Naive B cell (primary cell): ENCODE results near the gene DUSP23. TPM values are rescaled to one million over a fixed set of nuclear protein-coding genes. Genes with fewer than 3 reads are reported as not detected.

Experiments
- ATAC-seq, 2 donors: fragments of 150-1000 bp; cut with Tn5 transposase; 2 replicates each; pipeline ENCODE4 v1.10.0; 2021; ENCODE audit warnings: low read depth in 2 of 2, mild to moderate bottlenecking in 2 of 2, moderate library complexity in 2 of 2
- DNase-seq: peaks from one replicate; pipeline ENCODE4 v3.0.0; 2022
- H3K27ac Mint-ChIP-seq, 6 donors: one replicate each; pipeline ENCODE4 v1.8.0; 2020 to 2022; ENCODE audit warnings: mild to moderate bottlenecking in 6 of 6, mixed read lengths in 6 of 6, moderate library complexity in 5 of 6, inconsistent platforms in 2 of 6
- H3K27me3 Mint-ChIP-seq, 3 donors: one replicate each; pipeline ENCODE4 v1.8.0; 2021 to 2022; ENCODE audit warnings: mixed read lengths in 3 of 3, mild to moderate bottlenecking in 1 of 3
- H3K36me3 Mint-ChIP-seq, 2 donors: one replicate each; pipeline ENCODE4 v1.8.0; 2020 to 2022; ENCODE audit warnings: mixed read lengths in 2 of 2, inconsistent platforms in 1 of 2, mild to moderate bottlenecking in 1 of 2
- H3K4me1 Mint-ChIP-seq, 3 donors: one replicate each; pipeline ENCODE4 v1.8.0; 2020 to 2022; ENCODE audit warnings: mixed read lengths in 3 of 3, inconsistent platforms in 1 of 3, mild to moderate bottlenecking in 1 of 3, moderate library complexity in 1 of 3
- H3K4me3 Mint-ChIP-seq, 8 donors: one replicate each; pipeline ENCODE4 v1.8.0; 2020 to 2022; ENCODE audit warnings: mild to moderate bottlenecking in 8 of 8, mixed read lengths in 8 of 8, moderate library complexity in 8 of 8, inconsistent platforms in 2 of 8
- H3K9me3 Mint-ChIP-seq, 7 donors: one replicate each; pipeline ENCODE4 v1.8.0; 2020 to 2022; ENCODE audit warnings: mixed read lengths in 7 of 7, mild to moderate bottlenecking in 5 of 7, inconsistent platforms in 2 of 7, moderate library complexity in 1 of 7
- polyA plus RNA-seq, 6 donors: library from polyadenylated mRNA; unstranded; fragments of 300-500 nt; fragmentation: Illumina TruSeq; gene quantifications; one replicate each; pipeline ENCODE4 v1.2.3, GENCODE V29; 2021; ENCODE audit warnings: low read depth in 6 of 6

DUSP23 gene
- polyA plus RNA-seq, 6 donors from 2014 or later = 24.3 to 31.5 (median 28.7) TPM

GRCh38 chr1:159795534-159795933 lies 14.8 kb downstream of the DUSP23 start:
- no peak overlapping the region for H3K27ac Mint-ChIP-seq
- ATAC-seq = no peak
- no peaks in the 10 kb centered on the region for H3K9me3 Mint-ChIP-seq
- no peak for DNase-seq
- H3K4me3 Mint-ChIP-seq = no peak overlapping the region
- peaks cover 0 to 5% (median 0%) of the 10 kb centered on the region in 3 donors for H3K4me1 Mint-ChIP-seq
- no peaks in the 10 kb centered on the region for H3K36me3 Mint-ChIP-seq
- peaks cover 8 to 32% (median 16%) of the 10 kb centered on the region in 3 donors for H3K27me3 Mint-ChIP-seq

- peak overlapping the region in 1 of 6 donors; percentile 81 for H3K27ac Mint-ChIP-seq
- H3K27me3 Mint-ChIP-seq = peaks cover 28 to 46% (median 32%) of the 10 kb centered on the region in 3 donors
Measured at GRCh38 chr1:159798893-159799292, 18.1 kb downstream of the DUSP23 start.

GRCh38 chr1:159799446-159799985 lies 18.8 kb downstream of the DUSP23 start:
- Mint-ChIP-seq H3K36me3 (no peaks in the 10 kb centered on the region), H3K4me1 (peaks cover 0 to 5% (median 0%) of the 10 kb centered on the region in 3 donors), H3K9me3 (no peaks in the 10 kb centered on the region), H3K27me3 (peaks cover 34 to 49% (median 35%) of the 10 kb centered on the region in 3 donors), H3K4me3 (no peak overlapping the region), H3K27ac (no peak overlapping the region)
- DNase-seq = no peak
- ATAC-seq = no peak

More at GRCh38 chr1:159798893-159799292, 18.1 kb downstream of the DUSP23 start:
- no peaks in the 10 kb centered on the region for H3K36me3 Mint-ChIP-seq
- peaks cover 0 to 5% (median 0%) of the 10 kb centered on the region in 3 donors for H3K4me1 Mint-ChIP-seq
- peak; percentile 50 to 52 for ATAC-seq
- no peaks in the 10 kb centered on the region for H3K9me3 Mint-ChIP-seq
- peak; percentile 27 for DNase-seq
- no peak overlapping the region for H3K4me3 Mint-ChIP-seq

GRCh38 chr1:159800177-159800930 lies 19.6 kb downstream of the DUSP23 start:
- Mint-ChIP-seq H3K4me3 (no peak overlapping the region), H3K4me1 (peaks cover 0 to 5% (median 0%) of the 10 kb centered on the region in 3 donors), H3K27ac (peak overlapping the region in 1 of 6 donors; percentile 5), H3K27me3 (peaks cover 42 to 57% (median 44%) of the 10 kb centered on the region in 3 donors), H3K36me3 (no peaks in the 10 kb centered on the region), H3K9me3 (no peaks in the 10 kb centered on the region)
- no peak for DNase-seq
- peak in 1 of 2 donors; percentile 34 for ATAC-seq

GRCh38 chr1:159802111-159802510 lies 21.3 kb downstream of the DUSP23 start, which contains the start of gene FCRL6:
TSS of gene FCRL6 (plus strand) at chr1:159802360. CDS start at chr1:159802425, 65 bp downstream.
- H3K9me3 Mint-ChIP-seq = peaks cover 0 to 4% (median 0%) of the 10 kb centered on the region in 7 donors
- H3K27me3 Mint-ChIP-seq = peaks cover 56 to 67% (median 60%) of the 10 kb centered on the region in 3 donors
- no peak within 1 kb of the TSS for H3K27ac Mint-ChIP-seq
- no peaks in the 10 kb centered on the region for H3K36me3 Mint-ChIP-seq
- DNase-seq = no peak
- no peak for ATAC-seq
- H3K4me1 Mint-ChIP-seq = peaks cover 0 to 5% (median 0%) of the 10 kb centered on the region in 3 donors
- peak within 1 kb of the TSS in 1 of 8 donors; percentile 51 for H3K4me3 Mint-ChIP-seq

- Mint-ChIP-seq H3K36me3 (no peaks in the 10 kb centered on the region), H3K4me1 (peaks cover 0 to 5% (median 0%) of the 10 kb centered on the region in 3 donors), H3K4me3 (no peak overlapping the region), H3K27ac (no peak overlapping the region), H3K27me3 (peaks cover 63 to 70% (median 70%) of the 10 kb centered on the region in 3 donors), H3K9me3 (peaks cover 0 to 4% (median 0%) of the 10 kb centered on the region in 7 donors)
- no peak for DNase-seq
- peak; percentile 32 to 48 for ATAC-seq
Measured at GRCh38 chr1:159803956-159804689, 23.4 kb downstream of the DUSP23 start.

- H3K27ac Mint-ChIP-seq = no peak overlapping the region
- no peak overlapping the region for H3K4me3 Mint-ChIP-seq
- ATAC-seq (no peak), DNase-seq (no peak)
- H3K4me1 Mint-ChIP-seq = peaks cover 0 to 5% (median 0%) of the 10 kb centered on the region in 3 donors
- peaks cover 66 to 71% (median 70%) of the 10 kb centered on the region in 3 donors for H3K27me3 Mint-ChIP-seq
- H3K9me3 Mint-ChIP-seq = peaks cover 0 to 4% (median 0%) of the 10 kb centered on the region in 7 donors
- H3K36me3 Mint-ChIP-seq = no peaks in the 10 kb centered on the region
Measured at GRCh38 chr1:159804924-159805323, 24.2 kb downstream of the DUSP23 start.

GRCh38 chr1:159815926-159816325 lies 35.2 kb downstream of the DUSP23 start:
- Mint-ChIP-seq H3K4me1 (no peaks in the 10 kb centered on the region), H3K27ac (no peak overlapping the region), H3K4me3 (no peak overlapping the region), H3K9me3 (no peaks in the 10 kb centered on the region), H3K36me3 (no peaks in the 10 kb centered on the region), H3K27me3 (peaks cover 15 to 44% (median 27%) of the 10 kb centered on the region in 3 donors)
- DNase-seq = no peak
- ATAC-seq = no peak

- DNase-seq (no peak), ATAC-seq (no peak)
- Mint-ChIP-seq H3K27ac (peak overlapping the region in 1 of 6 donors; percentile 64), H3K9me3 (no peaks in the 10 kb centered on the region), H3K4me3 (peak overlapping the region in 1 of 8 donors; percentile 29), H3K36me3 (no peaks in the 10 kb centered on the region), H3K27me3 (peaks cover 10 to 48% (median 36%) of the 10 kb centered on the region in 3 donors), H3K4me1 (no peaks in the 10 kb centered on the region)
Measured at GRCh38 chr1:159817276-159818041, 36.7 kb downstream of the DUSP23 start.

GRCh38 chr1:159821171-159821867 lies 40.6 kb downstream of the DUSP23 start:
- H3K27ac Mint-ChIP-seq = no peak overlapping the region
- peaks cover 0 to 6% (median 4%) of the 10 kb centered on the region in 3 donors for H3K4me1 Mint-ChIP-seq
- no peak overlapping the region for H3K4me3 Mint-ChIP-seq
- H3K9me3 Mint-ChIP-seq = no peaks in the 10 kb centered on the region
- no peaks in the 10 kb centered on the region for H3K36me3 Mint-ChIP-seq
- ATAC-seq = no peak
- no peak for DNase-seq
- peaks cover 26 to 53% (median 51%) of the 10 kb centered on the region in 3 donors for H3K27me3 Mint-ChIP-seq

GRCh38 chr1:159823406-159823805 lies 42.6 kb downstream of the DUSP23 start:
- ATAC-seq (no peak), DNase-seq (no peak)
- Mint-ChIP-seq H3K4me1 (peaks cover 0 to 15% (median 7%) of the 10 kb centered on the region in 3 donors), H3K27me3 (peaks cover 20 to 53% (median 48%) of the 10 kb centered on the region in 3 donors), H3K36me3 (no peaks in the 10 kb centered on the region), H3K9me3 (peaks cover 0 to 2% (median 0%) of the 10 kb centered on the region in 7 donors), H3K27ac (peak overlapping the region in 1 of 6 donors; percentile 25), H3K4me3 (no peak overlapping the region)

- DNase-seq = no peak
- no peak for ATAC-seq
- peaks cover 7 to 21% (median 14%) of the 10 kb centered on the region in 3 donors for H3K4me1 Mint-ChIP-seq
- H3K9me3 Mint-ChIP-seq = peaks cover 0 to 2% (median 0%) of the 10 kb centered on the region in 7 donors
- H3K27ac Mint-ChIP-seq = peak overlapping the region in 1 of 6 donors; percentile 73
- peaks cover 23 to 48% (median 48%) of the 10 kb centered on the region in 3 donors for H3K27me3 Mint-ChIP-seq
- H3K4me3 Mint-ChIP-seq = no peak overlapping the region
- H3K36me3 Mint-ChIP-seq = peaks cover 0 to 3% of the 10 kb centered on the region in 2 donors
Measured at GRCh38 chr1:159825564-159825963, 44.8 kb downstream of the DUSP23 start.
